Measurements from ENCODE around the gene PRAMEF8. TPM values are rescaled to one million over a fixed set of nuclear protein-coding genes. Genes with fewer than 3 reads are reported as not detected.

PRAMEF8 gene
- total RNA-seq, 1 experiment from 2014 or later = not detected

Other genes with a start within 250 kb of the PRAMEF8 start
- not detected in 2 replicates for gene PRAMEF27, start 228.6 kb downstream of the PRAMEF8 start, total RNA-seq (2014; rRNA removed)
- not detected in 2 replicates for gene HNRNPCL3, start 224.4 kb downstream of the PRAMEF8 start, total RNA-seq (2014; rRNA removed)
- not detected in 2 replicates for gene PRAMEF25, start 214.4 kb downstream of the PRAMEF8 start, total RNA-seq (2014; rRNA removed)
- not detected in 2 replicates for gene HNRNPCL2, start 168.3 kb downstream of the PRAMEF8 start, total RNA-seq (2014; rRNA removed)
- gene PRAMEF26, start 129.1 kb downstream of the PRAMEF8 start, total RNA-seq (2014; rRNA removed) = not detected in 2 replicates
- not detected in 2 replicates for gene HNRNPCL4, start 119.5 kb downstream of the PRAMEF8 start, total RNA-seq (2014; rRNA removed)
- not detected in 2 replicates for gene PRAMEF9, start 113.3 kb downstream of the PRAMEF8 start, total RNA-seq (2014; rRNA removed)
- gene PRAMEF13, start 83.7 kb downstream of the PRAMEF8 start, total RNA-seq (2014; rRNA removed) = not detected in 2 replicates
- gene PRAMEF18, start 59.0 kb downstream of the PRAMEF8 start, total RNA-seq (2014; rRNA removed) = not detected in 2 replicates
- not detected in 2 replicates for gene PRAMEF5, start 30.9 kb downstream of the PRAMEF8 start, total RNA-seq (2014; rRNA removed)
- gene PRAMEF33, start 18.4 kb upstream of the PRAMEF8 start, total RNA-seq (2014; rRNA removed) = not detected in 2 replicates
- gene PRAMEF15, start 30.4 kb upstream of the PRAMEF8 start, total RNA-seq (2014; rRNA removed) = not detected in 2 replicates
- not detected in 2 replicates for gene PRAMEF14, start 62.0 kb upstream of the PRAMEF8 start, total RNA-seq (2014; rRNA removed)
- gene PRAMEF19, start 86.8 kb upstream of the PRAMEF8 start, total RNA-seq (2014; rRNA removed) = not detected in 2 replicates
- not detected in 2 replicates for gene PRAMEF17, start 104.5 kb upstream of the PRAMEF8 start, total RNA-seq (2014; rRNA removed)
- gene PRAMEF20, start 125.3 kb upstream of the PRAMEF8 start, total RNA-seq (2014; rRNA removed) = not detected in 2 replicates
- not detected in 2 replicates for gene LRRC38, start 228.9 kb upstream of the PRAMEF8 start, total RNA-seq (2014; rRNA removed)

Measured in LHCN-M2 (cell line).